HG03575 (cell line): ENCODE measurements around the gene TGFB1I1.
"Not testable (repeated sequence)": the region's sequence is repeated elsewhere in the genome, so short reads cannot be mapped to it uniquely, and the experiment has no call there.

Source experiments
- ATAC-seq: cut with Tn5 transposase; IDR thresholded peaks from one replicate; pipeline ENCODE4 v1.9.1; 2021; ENCODE audit not compliant: unreplicated experiment, insufficient number of reproducible peaks, low FRiP score; ENCODE audit errors: extremely low read depth

The TGFB1I1 gene

GRCh38 chr16:31471875-31472708 lies at the start of gene TGFB1I1:
Gene TGFB1I1, plus strand, starts transcription at chr16:31472152. Its CDS starts 37 bp downstream, at chr16:31472189.
- ATAC-seq: no peak

GRCh38 chr16:31423241-31423640 lies 48.7 kb upstream of the TGFB1I1 start:
- ATAC-seq: no peak

GRCh38 chr16:31423801-31424200 lies 48.2 kb upstream of the TGFB1I1 start:
- ATAC-seq: no peak

GRCh38 chr16:31427441-31428278 lies 44.3 kb upstream of the TGFB1I1 start:
- ATAC-seq: no peak

- no peak for ATAC-seq
These were observed 43.7 kb upstream of the TGFB1I1 start, which contains the start of gene COX6A2 for GRCh38 chr16:31428279-31428597. Gene COX6A2, minus strand, starts transcription at chr16:31428360. Its CDS starts 35 bp downstream, at chr16:31428325.

GRCh38 chr16:31428638-31429247 lies 43.2 kb upstream of the TGFB1I1 start:
- ATAC-seq: no peak

- ATAC-seq: no peak
These were observed 42.6 kb upstream of the TGFB1I1 start for GRCh38 chr16:31429314-31429713.

GRCh38 chr16:31429796-31430195 lies 42.2 kb upstream of the TGFB1I1 start:
- no peak for ATAC-seq

- no peak for ATAC-seq
These were observed 41.4 kb upstream of the TGFB1I1 start for GRCh38 chr16:31430380-31431052.

- no peak for ATAC-seq
These were observed 36.4 kb upstream of the TGFB1I1 start for GRCh38 chr16:31435341-31436220.

- ATAC-seq: no peak
These were observed 35.5 kb upstream of the TGFB1I1 start for GRCh38 chr16:31436221-31437045.

- ATAC-seq: no peak
These were observed 33.5 kb upstream of the TGFB1I1 start for GRCh38 chr16:31438414-31438813.

GRCh38 chr16:31439023-31439422 lies 32.9 kb upstream of the TGFB1I1 start:
- ATAC-seq: not testable (repeated sequence)

GRCh38 chr16:31439519-31439918 lies 32.4 kb upstream of the TGFB1I1 start:
- no peak for ATAC-seq

- ATAC-seq: no peak
These were observed 31.3 kb upstream of the TGFB1I1 start for GRCh38 chr16:31440516-31441184.

- ATAC-seq: no peak
These were observed 30.0 kb upstream of the TGFB1I1 start for GRCh38 chr16:31441956-31442355.

GRCh38 chr16:31445931-31446330 lies 26.0 kb upstream of the TGFB1I1 start:
- ATAC-seq: not testable (repeated sequence)
